ENCODE results near the gene SGTA. TPM values are rescaled to one million over a fixed set of nuclear protein-coding genes. Genes with fewer than 3 reads are reported as not detected.
A peak's percentile ranks its signal among the peaks of the same experiment; 100 is the strongest.
"Not testable (repeated sequence)": the region's sequence is repeated elsewhere in the genome, so short reads cannot be mapped to it uniquely, and the experiment has no call there.

Gene SGTA, protein sequence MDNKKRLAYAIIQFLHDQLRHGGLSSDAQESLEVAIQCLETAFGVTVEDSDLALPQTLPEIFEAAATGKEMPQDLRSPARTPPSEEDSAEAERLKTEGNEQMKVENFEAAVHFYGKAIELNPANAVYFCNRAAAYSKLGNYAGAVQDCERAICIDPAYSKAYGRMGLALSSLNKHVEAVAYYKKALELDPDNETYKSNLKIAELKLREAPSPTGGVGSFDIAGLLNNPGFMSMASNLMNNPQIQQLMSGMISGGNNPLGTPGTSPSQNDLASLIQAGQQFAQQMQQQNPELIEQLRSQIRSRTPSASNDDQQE
- 10 to 100 TPM; 53.0 to 62.2 TPM for total RNA-seq

DNA sequence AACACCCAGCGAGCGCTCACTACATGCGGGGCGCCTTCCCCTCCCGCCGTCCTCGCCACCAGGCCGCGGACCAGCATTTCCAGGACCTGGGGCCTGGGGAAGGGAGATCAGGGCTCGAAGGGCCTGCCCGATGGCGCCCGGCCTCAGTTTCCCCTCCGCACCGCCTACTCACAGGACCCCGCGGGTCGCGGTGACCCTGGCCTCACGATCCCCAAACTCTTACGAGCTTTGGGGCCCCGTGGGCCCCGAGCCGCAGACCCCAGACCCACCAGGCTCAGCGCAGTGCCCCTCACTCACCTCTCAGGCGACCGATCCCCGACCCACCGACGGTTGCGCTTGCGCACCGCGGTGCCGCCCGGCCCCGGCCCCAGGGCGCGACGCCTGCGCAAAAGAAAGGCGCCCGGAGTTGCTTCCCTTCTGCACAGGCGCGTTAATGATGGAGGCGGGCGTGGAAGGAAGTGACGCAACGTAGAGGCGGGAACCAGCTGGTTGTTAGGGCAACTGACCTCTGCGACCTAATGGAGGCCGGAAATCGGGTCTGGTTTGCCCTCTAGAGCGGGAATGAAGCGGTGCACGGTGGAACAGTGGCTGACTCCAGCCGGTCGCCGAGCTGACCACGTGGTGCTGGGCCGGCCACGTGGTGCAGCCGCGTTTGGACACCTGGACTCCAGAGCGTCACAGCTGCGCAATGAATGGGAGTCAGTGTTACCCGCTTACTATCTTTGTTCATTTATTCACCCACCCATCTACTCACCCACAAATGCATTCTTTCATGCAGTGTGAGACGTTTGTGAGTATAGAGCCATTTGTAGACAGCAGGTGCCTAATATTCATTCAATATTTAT is at the start of gene SGTA:
SGTA (minus strand) TSS at position 338 of the 845 bp plus-strand sequence. CDS start 14,205 bp downstream, outside the sequence.
- DNase-seq, result peak; percentile 98
- no peaks in the 10 kb centered on the region for H3K27me3 Mint-ChIP-seq
- ATAC-seq, result peak; percentile 84
- H3K9me3 Mint-ChIP-seq (ENCODE audit: low read depth), result no peaks in the 10 kb centered on the region
- CTCF ChIA-PET, result interaction anchor here (0.6 to 1.1 kb wide), 2 partner anchors 135 to 1111 kb away, joined by 3 to 4 read pairs; no protein-coding TSS in a partner anchor
- POLR2A ChIA-PET, result interaction anchor here (0.6 kb wide), 1 partner anchor 721 kb away, joined by 3 read pairs; no protein-coding TSS in a partner anchor
- H3K4me1 Mint-ChIP-seq, result peaks cover 58% of the 10 kb centered on the region
- peaks cover 17% of the 10 kb centered on the region for H3K36me3 Mint-ChIP-seq (ENCODE audit: low read depth)
- intact Hi-C loops (cut with DNase I, micrococcal nuclease), result loop anchor here (1.0 to 10.0 kb wide), 11 partner anchors 34 to 723 kb away; partner anchors contain the start of genes DOT1L (in 1 of the 2), FZR1 (in 1 of the 2), IZUMO4 (in 1 of the 2) and LMNB2 (in 1 of the 2)
- H3K27ac Mint-ChIP-seq, result peak within 1 kb of the TSS; percentile 98
- peak within 1 kb of the TSS; percentile 91 for H3K4me3 Mint-ChIP-seq

DNA sequence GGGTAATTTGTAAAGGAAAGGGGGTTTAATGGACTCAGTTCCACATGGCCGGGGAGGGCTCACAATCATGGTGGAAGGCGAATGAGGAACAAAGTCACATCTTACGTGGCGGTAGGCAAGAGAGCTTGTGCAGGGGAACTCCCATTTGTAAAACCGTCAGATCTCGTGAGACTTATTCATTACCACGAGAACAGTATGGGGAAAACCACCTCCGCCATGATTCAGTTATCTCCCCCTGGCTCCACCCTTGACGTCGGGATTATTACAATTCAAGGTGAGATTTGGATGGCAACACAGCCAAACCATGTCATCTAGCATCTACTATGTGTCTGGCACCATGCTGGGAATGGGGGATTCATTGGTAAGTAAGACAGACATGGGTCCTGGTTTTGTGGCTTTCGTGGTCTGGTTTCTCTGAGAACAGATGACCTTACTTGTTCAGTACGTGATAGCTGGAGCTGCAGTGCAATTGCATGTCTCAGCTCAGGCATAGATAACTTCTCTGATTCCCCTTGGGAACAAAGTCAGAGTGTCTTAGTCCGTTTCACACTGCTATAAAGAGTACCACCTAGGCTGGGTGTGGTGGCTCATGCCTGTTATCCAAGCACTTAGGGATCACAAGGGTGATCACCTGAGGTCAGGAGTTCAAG is 44.9 kb upstream of the SGTA start:
- intact Hi-C loops (cut with DNase I, micrococcal nuclease), result no loop called here
- DNase-seq (no peak), ATAC-seq (no peak)
- H3K27ac Mint-ChIP-seq, result no peak overlapping the region
- H3K4me3 Mint-ChIP-seq, result no peak overlapping the region
- no peaks in the 10 kb centered on the region for H3K27me3 Mint-ChIP-seq
- peaks cover 16% of the 10 kb centered on the region for H3K9me3 Mint-ChIP-seq (ENCODE audit: low read depth)
- POLR2A ChIA-PET, result interaction anchor here (0.6 kb wide), 1 partner anchor 128 kb away, joined by 3 read pairs; no protein-coding TSS in a partner anchor
- H3K4me1 Mint-ChIP-seq, result no peaks in the 10 kb centered on the region
- CTCF ChIA-PET, result interaction anchor here (1.1 kb wide), 1 partner anchor 9 kb away, joined by 3 read pairs; no protein-coding TSS in a partner anchor
- peaks cover 55% of the 10 kb centered on the region for H3K36me3 Mint-ChIP-seq (ENCODE audit: low read depth)

DNA sequence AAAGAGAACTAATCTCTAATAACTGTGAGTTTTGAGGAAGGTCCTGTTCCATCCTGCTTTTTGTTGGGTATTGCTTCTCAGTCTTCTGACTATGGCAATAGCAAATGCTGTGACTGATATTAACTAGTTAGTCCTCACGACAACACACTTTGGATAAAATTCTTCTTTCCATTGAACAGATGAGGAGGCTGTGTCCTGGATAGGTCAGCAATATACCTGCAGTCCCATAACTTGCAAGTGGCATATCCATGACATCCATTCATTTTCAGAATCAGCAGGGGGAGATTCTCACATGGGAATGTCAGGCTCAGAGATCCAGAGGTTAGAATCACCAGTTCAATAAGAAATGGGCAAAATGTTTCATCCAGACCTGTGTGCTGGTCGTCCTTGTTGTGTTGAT is 43.9 kb upstream of the SGTA start:
- Mint-ChIP-seq H3K4me3 (no peak overlapping the region), H3K36me3 (ENCODE audit: low read depth) (peaks cover 46% of the 10 kb centered on the region), H3K9me3 (ENCODE audit: low read depth) (peaks cover 7% of the 10 kb centered on the region), H3K27ac (no peak overlapping the region), H3K4me1 (no peaks in the 10 kb centered on the region), H3K27me3 (no peaks in the 10 kb centered on the region)
- ChIA-PET CTCF (no interaction called here), POLR2A (no interaction called here)
- no peak for ATAC-seq
- intact Hi-C loops (cut with DNase I, micrococcal nuclease), result no loop called here
- DNase-seq, result no peak

DNA sequence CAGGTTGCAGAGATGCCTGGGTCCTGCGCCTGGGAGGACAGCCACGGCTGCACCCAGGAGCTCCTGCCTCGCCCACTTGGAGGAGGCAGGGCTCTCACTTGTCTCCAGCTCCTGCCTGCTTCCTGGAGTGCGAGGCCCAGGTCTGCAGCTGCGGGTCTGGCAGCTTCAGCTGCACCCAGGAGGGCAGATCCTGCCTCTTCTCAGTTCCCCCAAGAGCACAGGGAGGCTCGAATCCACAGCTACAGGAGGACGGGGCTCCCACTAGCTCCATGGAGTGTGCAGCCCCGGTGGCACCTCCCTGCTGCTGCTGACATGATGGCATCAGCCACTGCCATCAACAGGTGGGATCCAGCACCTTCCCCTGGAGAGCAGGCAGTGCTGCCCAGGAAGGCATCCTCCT is 41.1 kb upstream of the SGTA start:
- Mint-ChIP-seq H3K4me1 (peaks cover 8% of the 10 kb centered on the region), H3K27me3 (no peaks in the 10 kb centered on the region), H3K9me3 (ENCODE audit: low read depth) (peaks cover 7% of the 10 kb centered on the region), H3K36me3 (ENCODE audit: low read depth) (peaks cover 31% of the 10 kb centered on the region), H3K4me3 (no peak overlapping the region), H3K27ac (no peak overlapping the region)
- no peak for DNase-seq
- POLR2A ChIA-PET, result interaction anchor here (1.1 kb wide), 1 partner anchor 166 kb away, joined by 3 read pairs; no protein-coding TSS in a partner anchor
- no peak for ATAC-seq
- intact Hi-C loops (cut with DNase I, micrococcal nuclease), result loop anchor here in 1 of 2 experiments (5.0 kb wide), 1 partner anchor 48 kb away; no protein-coding TSS in a partner anchor
- CTCF ChIA-PET, result interaction anchor here (0.6 kb wide), 1 partner anchor 42 kb away, joined by 4 read pairs; no protein-coding TSS in a partner anchor

DNA sequence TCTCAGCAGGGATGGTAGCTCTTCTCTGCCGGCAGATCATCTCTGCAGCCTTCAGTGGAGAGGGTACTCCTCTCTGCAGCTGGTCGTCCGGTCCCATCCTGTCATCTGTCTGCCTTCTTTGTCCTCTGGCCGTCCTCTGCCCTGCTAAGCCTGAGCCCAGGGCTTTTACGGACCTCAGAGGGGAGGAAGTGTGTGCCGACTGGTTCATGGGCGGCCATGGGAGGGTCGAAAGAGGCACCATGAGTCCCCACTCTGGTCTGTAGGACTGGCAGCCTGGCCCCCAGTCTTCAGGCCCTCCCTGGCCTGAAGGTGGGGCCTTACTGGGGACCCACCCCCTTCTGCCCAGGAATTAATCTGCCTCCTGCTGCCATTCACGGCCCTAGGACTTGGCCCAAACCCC is 40.6 kb upstream of the SGTA start:
- Mint-ChIP-seq H3K27ac (no peak overlapping the region), H3K36me3 (ENCODE audit: low read depth) (peaks cover 28% of the 10 kb centered on the region), H3K4me3 (no peak overlapping the region), H3K9me3 (ENCODE audit: low read depth) (peaks cover 7% of the 10 kb centered on the region), H3K27me3 (no peaks in the 10 kb centered on the region), H3K4me1 (peaks cover 8% of the 10 kb centered on the region)
- POLR2A ChIA-PET, result interaction anchor here (1.1 kb wide), 1 partner anchor 165 kb away, joined by 3 read pairs; no protein-coding TSS in a partner anchor
- DNase-seq (no peak), ATAC-seq (no peak)
- CTCF ChIA-PET, result no interaction called here
- intact Hi-C loops (cut with DNase I, micrococcal nuclease), result loop anchor here in 1 of 2 experiments (5.0 kb wide), 1 partner anchor 49 kb away; no protein-coding TSS in a partner anchor

DNA sequence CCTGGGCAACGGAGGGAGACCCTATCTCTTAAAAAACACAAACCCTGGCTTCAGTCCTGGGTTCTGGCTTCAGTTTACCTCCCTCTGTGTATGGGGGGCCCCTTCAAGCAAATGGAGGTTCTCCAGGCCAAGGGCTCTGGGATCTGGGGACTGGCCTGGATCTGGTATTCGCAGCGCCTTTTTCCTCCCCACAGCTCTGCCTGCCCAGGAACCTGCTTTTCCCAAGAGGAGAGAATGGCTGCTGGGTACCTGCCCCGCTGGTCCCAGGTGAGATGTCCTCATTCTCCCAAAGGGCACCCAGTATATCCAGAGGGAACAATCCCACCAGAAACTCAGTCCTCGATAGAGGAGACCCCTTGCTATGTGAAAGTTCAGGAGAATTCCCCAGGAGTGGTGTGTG is 39.8 kb upstream of the SGTA start:
- Mint-ChIP-seq H3K27ac (no peak overlapping the region), H3K4me1 (peaks cover 8% of the 10 kb centered on the region), H3K4me3 (no peak overlapping the region), H3K9me3 (ENCODE audit: low read depth) (peaks cover 2% of the 10 kb centered on the region), H3K36me3 (ENCODE audit: low read depth) (peaks cover 21% of the 10 kb centered on the region), H3K27me3 (no peaks in the 10 kb centered on the region)
- no peak for DNase-seq
- ATAC-seq, result no peak
- intact Hi-C loops (cut with DNase I, micrococcal nuclease), result loop anchor here in 1 of 2 experiments (5.0 kb wide), 1 partner anchor 49 kb away; no protein-coding TSS in a partner anchor
- POLR2A ChIA-PET, result interaction anchor here (0.6 kb wide), 1 partner anchor 350 kb away, joined by 3 read pairs; no protein-coding TSS in a partner anchor
- CTCF ChIA-PET, result no interaction called here

DNA sequence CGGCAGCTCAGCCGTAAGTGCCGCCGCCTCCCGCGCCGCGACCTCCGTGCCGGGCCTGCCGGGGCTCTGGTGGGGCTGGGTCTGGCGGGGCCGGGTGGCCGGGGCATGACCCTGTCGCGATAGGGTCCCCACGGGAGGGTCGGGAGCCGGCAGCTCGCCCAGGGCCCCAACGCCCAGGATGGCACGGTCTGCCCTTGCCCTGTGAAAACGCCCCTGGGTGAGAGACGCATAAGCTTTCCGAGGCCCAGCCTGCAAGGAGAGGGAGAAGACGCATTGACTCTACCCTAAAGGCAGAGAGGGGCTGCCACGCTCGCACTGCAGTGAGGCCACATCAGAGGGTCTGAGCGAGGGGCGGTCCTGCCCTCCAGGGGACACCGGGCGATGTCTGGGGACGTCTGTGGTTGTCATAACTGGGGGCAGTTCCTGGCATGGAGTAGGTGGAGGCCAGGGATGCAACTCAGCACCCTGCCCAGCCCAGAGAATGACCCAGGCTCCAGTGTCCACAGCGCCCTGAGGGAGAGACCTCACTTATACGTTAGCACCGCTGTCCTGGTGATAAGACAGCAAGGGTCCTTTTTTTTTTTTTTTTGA is 37.1 kb upstream of the SGTA start:
- peak; percentile 31 for DNase-seq
- CTCF ChIA-PET, result interaction anchor here (0.6 to 1.6 kb wide), 4 partner anchors 21 to 339 kb away, joined by 3 to 9 read pairs (median 4); partner anchors contain the start of genes THOP1 and ZNF555
- peak overlapping the region; percentile 31 for H3K27ac Mint-ChIP-seq
- POLR2A ChIA-PET, result no interaction called here
- no peak for ATAC-seq
- intact Hi-C loops (cut with DNase I, micrococcal nuclease), result loop anchor here in 1 of 2 experiments (5.0 kb wide), 1 partner anchor 52 kb away; no protein-coding TSS in a partner anchor
- H3K36me3 Mint-ChIP-seq (ENCODE audit: low read depth), result peaks cover 6% of the 10 kb centered on the region
- H3K4me3 Mint-ChIP-seq, result peak overlapping the region; percentile 78
- no peaks in the 10 kb centered on the region for H3K9me3 Mint-ChIP-seq (ENCODE audit: low read depth)
- H3K27me3 Mint-ChIP-seq, result no peaks in the 10 kb centered on the region
- peaks cover 12% of the 10 kb centered on the region for H3K4me1 Mint-ChIP-seq

DNA sequence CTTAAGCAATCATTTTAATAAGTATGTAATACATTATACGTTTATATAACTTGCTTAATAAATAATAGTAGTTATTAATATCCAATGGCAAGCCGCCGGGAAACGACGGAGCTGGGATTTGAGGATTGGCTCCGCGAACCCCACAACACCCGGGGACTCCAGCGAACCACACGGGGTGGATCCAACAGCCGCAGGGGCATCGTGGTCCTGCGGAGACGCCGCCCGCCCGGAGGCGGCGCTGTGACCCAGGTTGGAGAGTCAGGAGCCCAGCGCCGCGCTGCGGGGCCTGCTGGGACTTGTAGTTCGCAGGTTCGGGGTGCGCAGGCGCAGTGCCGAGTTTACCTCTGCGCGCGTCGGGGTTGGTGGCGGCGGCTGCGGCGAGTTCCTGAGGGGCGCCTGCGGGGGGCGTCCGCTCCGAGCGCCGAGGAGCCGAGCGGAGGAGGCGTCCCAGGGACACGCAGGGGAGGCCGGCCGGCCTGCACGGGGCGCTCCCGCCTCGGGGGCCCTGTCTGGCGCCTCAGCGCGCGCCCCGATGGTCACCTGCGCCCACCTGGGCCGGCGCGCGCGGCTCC is 36.6 kb upstream of the SGTA start, which contains the start of gene ZNF554:
ZNF554 (plus strand) TSS at position 329 of the 572 bp plus-strand sequence; CDS start at position 533, 204 bp downstream.
- H3K27ac Mint-ChIP-seq, result peak within 1 kb of the TSS; percentile 31
- peak; percentile 99 for ATAC-seq
- CTCF ChIA-PET, result interaction anchor here (1.0 to 1.6 kb wide), 7 partner anchors 9 to 201 kb away, joined by 3 to 9 read pairs (median 3); partner anchors contain the start of genes THOP1 and ZNF555

DNA sequence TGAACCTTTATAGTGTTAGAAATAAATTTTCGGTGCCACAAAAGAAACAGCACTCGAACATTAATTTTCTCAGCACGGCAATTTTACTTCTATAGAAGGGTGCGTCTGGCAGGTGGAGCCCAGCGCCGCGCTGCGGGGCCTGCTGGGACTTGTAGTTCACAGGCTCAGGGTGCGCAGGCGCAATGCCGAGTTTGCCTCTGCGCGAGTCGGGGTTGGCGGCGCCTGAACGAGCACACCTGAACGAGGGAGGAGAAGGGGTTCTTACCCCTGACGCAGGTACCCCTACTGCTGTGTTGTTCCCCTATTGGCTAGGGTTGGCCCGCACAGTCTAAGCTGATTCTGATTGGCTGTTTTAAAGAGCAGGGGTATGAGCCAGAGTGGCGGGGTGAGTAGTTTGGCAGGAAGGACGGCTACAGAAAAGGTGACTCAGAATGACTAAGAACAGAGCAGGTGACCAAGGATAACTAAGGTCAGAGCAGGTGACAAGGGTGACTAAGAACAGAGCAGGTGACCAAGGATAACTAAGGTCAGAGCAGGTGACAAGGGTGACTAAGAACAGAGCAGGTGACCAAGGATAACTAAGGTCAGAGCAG is 34.3 kb upstream of the SGTA start:
- not testable (repeated sequence) for ATAC-seq

More for the DNA sequence above, 36.6 kb upstream of the SGTA start, which contains the start of gene ZNF554:
- no peaks in the 10 kb centered on the region for H3K27me3 Mint-ChIP-seq
- peak within 1 kb of the TSS; percentile 78 for H3K4me3 Mint-ChIP-seq
- no peaks in the 10 kb centered on the region for H3K9me3 Mint-ChIP-seq (ENCODE audit: low read depth)
- H3K36me3 Mint-ChIP-seq (ENCODE audit: low read depth), result peaks cover 4% of the 10 kb centered on the region
- intact Hi-C loops (cut with DNase I, micrococcal nuclease), result loop anchor here (1.0 to 5.0 kb wide), 9 partner anchors 22 to 392 kb away; partner anchors contain the start of genes GNG7 (in 1 of the 2), NCLN (in 1 of the 2), SGTA (in 1 of the 2) and SLC39A3 (in 1 of the 2)
- peak; percentile 99 for DNase-seq
- POLR2A ChIA-PET, result no interaction called here
- H3K4me1 Mint-ChIP-seq, result peaks cover 12% of the 10 kb centered on the region

More for the DNA sequence above, 34.3 kb upstream of the SGTA start:
- intact Hi-C loops (cut with DNase I, micrococcal nuclease), result loop anchor here in 1 of 2 experiments (5.0 kb wide), 1 partner anchor 35 kb away; the partner anchor contains the start of gene SGTA
- H3K27me3 Mint-ChIP-seq; CTCF ChIA-PET; H3K9me3 Mint-ChIP-seq (ENCODE audit: low read depth); POLR2A ChIA-PET; H3K36me3 Mint-ChIP-seq (ENCODE audit: low read depth); H3K4me3 Mint-ChIP-seq: not testable (repeated sequence)
- Mint-ChIP-seq H3K4me1 (peaks cover 12% of the 10 kb centered on the region), H3K27ac (peak overlapping the region; percentile 3)
- peak; percentile 36 for DNase-seq

Measured in activated CD4-positive, alpha-beta T cell treated with anti-CD3 and anti-CD28 coated beads for 36 hours (primary cell).